CD4-positive, alpha-beta memory T cell (primary cell): ENCODE data around the gene MYO7B. TPM values are rescaled to one million over a fixed set of nuclear protein-coding genes. Genes with fewer than 3 reads are reported as not detected.

Experiments
- CTCF ChIA-PET: fragments of 350-600 bp; sonication (Branson Sonifier 250); formaldehyde crosslinking; loops from one replicate; lab custom pipeline; 2021; ENCODE audit warnings: inconsistent platforms; ENCODE audit not compliant: partially characterized antibody; lab: Charles Lee
- POLR2A ChIA-PET: fragments of 350-600 bp; sonication (Branson Sonifier 250); formaldehyde crosslinking; loops from one replicate; lab custom pipeline; 2021; ENCODE audit not compliant: partially characterized antibody; lab: Charles Lee
- DNase-seq, 5 donors: peaks; one replicate each; pipeline versions ENCODE4 v3.0.0 to v3.0.0-alpha.2; 2020 to 2022; ENCODE audit warnings: mixed read lengths in 1 of 5
- H3K27ac ChIP-seq: one replicate; pipeline ENCODE4 v1.7.0; 2013; ENCODE audit warnings: low read depth, low read length
- H3K27me3 ChIP-seq: 2 replicates; pipeline ENCODE4 v1.7.0; 2013; ENCODE audit warnings: mild to moderate bottlenecking, low read length, moderate library complexity; ENCODE audit not compliant: insufficient read depth
- H3K36me3 ChIP-seq: 2 replicates; pipeline ENCODE4 v1.7.0; 2013; ENCODE audit warnings: mild to moderate bottlenecking, low read length, moderate library complexity; ENCODE audit not compliant: insufficient read depth
- H3K4me1 ChIP-seq: 2 replicates; pipeline ENCODE4 v1.7.0; 2013; ENCODE audit warnings: mild to moderate bottlenecking, low read length, moderate library complexity; ENCODE audit not compliant: insufficient read depth
- H3K4me3 ChIP-seq, 2 donors: one replicate each; pipeline ENCODE4 v1.7.0; 2013; ENCODE audit warnings: low read length in 2 of 2, mild to moderate bottlenecking in 1 of 2
- H3K9me3 ChIP-seq, 2 donors: one replicate each; pipeline ENCODE4 v1.7.0; 2013; ENCODE audit warnings: low read length in 2 of 2, control low read depth in 1 of 2; ENCODE audit not compliant: control insufficient read depth in 1 of 2
- H3K27ac Mint-ChIP-seq, 7 donors: one replicate each; pipeline ENCODE4 v1.8.0; 2020 to 2021; ENCODE audit warnings: mixed read lengths in 7 of 7, mild to moderate bottlenecking in 6 of 7, inconsistent platforms in 3 of 7, moderate library complexity in 3 of 7
- H3K27me3 Mint-ChIP-seq, 2 donors: one replicate each; pipeline ENCODE4 v1.8.0; 2020 to 2021; ENCODE audit warnings: mixed read lengths in 2 of 2
- H3K36me3 Mint-ChIP-seq, 2 donors: one replicate each; pipeline ENCODE4 v1.8.0; 2020 to 2021; ENCODE audit warnings: mixed read lengths in 2 of 2, inconsistent platforms in 1 of 2, mild to moderate bottlenecking in 1 of 2
- H3K4me1 Mint-ChIP-seq, 4 donors: one replicate each; pipeline ENCODE4 v1.8.0; 2020 to 2021; ENCODE audit warnings: mixed read lengths in 4 of 4, mild to moderate bottlenecking in 1 of 4
- H3K4me3 Mint-ChIP-seq, 8 donors: one replicate each; pipeline ENCODE4 v1.8.0; 2020 to 2021; ENCODE audit warnings: mixed read lengths in 8 of 8, mild to moderate bottlenecking in 7 of 8, moderate library complexity in 6 of 8, inconsistent platforms in 3 of 8
- H3K9me3 Mint-ChIP-seq, 8 donors: one replicate each; pipeline ENCODE4 v1.8.0; 2020 to 2021; ENCODE audit warnings: mixed read lengths in 8 of 8, mild to moderate bottlenecking in 5 of 8, inconsistent platforms in 3 of 8, moderate library complexity in 1 of 8
- intact Hi-C: fragments of 100-400 bp; cut with micrococcal nuclease; formaldehyde crosslinking; loops from one replicate; pipeline ENCODE4 v1.15.1; 2023
- polyA plus RNA-seq, 2 donors: library from polyadenylated mRNA; unstranded; fragments of 300-500 nt; fragmentation: Illumina TruSeq; gene quantifications; one replicate each; pipeline ENCODE4 v1.2.3, GENCODE V29; 2021
- total RNA-seq, 2 experiments: library from RNA; stranded (reverse); gene quantifications; one replicate each; pipeline ENCODE4 v1.2.3, GENCODE V29; 2021

The MYO7B gene
- total and polyA plus RNA-seq, 4 experiments from 2014 or later: not detected

DNA sequence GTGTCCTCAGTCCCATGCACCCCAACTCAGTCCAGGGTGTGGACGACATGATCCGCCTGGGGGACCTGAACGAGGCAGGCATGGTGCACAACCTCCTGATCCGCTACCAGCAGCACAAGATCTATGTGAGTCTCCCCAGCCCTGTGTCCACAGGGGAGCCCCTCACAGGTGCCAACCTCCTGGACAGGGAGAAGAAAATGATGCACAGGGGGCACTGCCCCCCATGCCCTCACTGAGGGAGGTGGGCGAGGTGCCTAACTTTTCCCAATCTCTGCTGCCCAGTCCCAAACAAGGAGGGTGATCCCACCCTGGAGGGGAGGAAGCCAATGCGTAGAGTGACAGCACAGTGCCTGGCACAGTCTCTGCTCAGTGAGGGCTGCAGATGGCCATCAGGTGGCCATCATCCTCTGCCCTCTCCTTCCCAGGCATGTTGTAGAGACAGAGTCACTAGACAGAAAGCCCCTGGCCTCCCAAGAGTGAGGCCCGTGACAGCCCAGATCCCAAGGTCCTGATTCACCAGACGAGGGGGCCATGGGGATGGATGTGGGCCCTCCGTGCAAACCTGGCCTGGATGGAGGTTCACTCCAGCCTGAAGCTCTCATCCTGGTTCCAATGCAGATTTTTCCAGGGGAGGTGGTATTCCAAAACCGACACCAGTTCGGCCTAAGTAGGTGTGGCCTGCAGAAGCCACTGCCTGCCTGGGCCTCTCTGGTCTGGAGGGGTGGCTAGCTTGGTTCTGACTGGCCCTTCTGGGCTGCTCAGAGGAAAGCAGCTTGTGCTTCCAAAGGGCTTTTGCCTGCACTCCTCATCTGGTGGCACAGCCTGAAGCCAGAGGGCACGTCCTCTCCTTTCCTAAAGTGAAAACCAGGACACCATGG is 30.0 kb downstream of the MYO7B start:
- intact Hi-C loops: no loop called here
- no peaks in the 10 kb centered on the region for H3K27me3 ChIP-seq
- H3K36me3 ChIP-seq: no peaks in the 10 kb centered on the region
- H3K36me3 Mint-ChIP-seq: no peaks in the 10 kb centered on the region
- DNase-seq: no peak
- H3K9me3 Mint-ChIP-seq: peaks cover 0 to 4% (median 0%) of the 10 kb centered on the region in 8 donors
- H3K4me1 ChIP-seq: no peaks in the 10 kb centered on the region
- POLR2A ChIA-PET: no interaction called here
- H3K27ac Mint-ChIP-seq: no peak overlapping the region
- CTCF ChIA-PET: interaction anchor here (1.7 kb wide), 1 partner anchor 26 kb away, joined by 5 read pairs; no protein-coding TSS in a partner anchor
- H3K27ac ChIP-seq: no peak overlapping the region
- no peak overlapping the region for H3K4me3 Mint-ChIP-seq
- H3K4me3 ChIP-seq: no peak overlapping the region
- H3K9me3 ChIP-seq: no peaks in the 10 kb centered on the region
- H3K27me3 Mint-ChIP-seq: peaks cover 2 to 6% of the 10 kb centered on the region in 2 donors
- peaks cover 0 to 4% (median 0%) of the 10 kb centered on the region in 4 donors for H3K4me1 Mint-ChIP-seq

GRCh38 chr2:127566139-127566417 is 30.6 kb downstream of the MYO7B start:
- Histone ChIP-seq H3K27ac (no peak overlapping the region), H3K4me1 (no peaks in the 10 kb centered on the region), H3K36me3 (no peaks in the 10 kb centered on the region), H3K4me3 (no peak overlapping the region), H3K9me3 (no peaks in the 10 kb centered on the region), H3K27me3 (no peaks in the 10 kb centered on the region)
- Mint-ChIP-seq H3K4me1 (peaks cover 0 to 4% (median 0%) of the 10 kb centered on the region in 4 donors), H3K4me3 (no peak overlapping the region), H3K27ac (no peak overlapping the region), H3K36me3 (no peaks in the 10 kb centered on the region), H3K9me3 (peaks cover 0 to 4% (median 0%) of the 10 kb centered on the region in 8 donors), H3K27me3 (peaks cover 2 to 4% of the 10 kb centered on the region in 2 donors)
- ChIA-PET POLR2A (no interaction called here), CTCF (interaction anchor here (1.7 kb wide), 1 partner anchor 25 kb away, joined by 5 read pairs; no protein-coding TSS in a partner anchor)
- DNase-seq: no peak
- intact Hi-C loops: no loop called here

DNA sequence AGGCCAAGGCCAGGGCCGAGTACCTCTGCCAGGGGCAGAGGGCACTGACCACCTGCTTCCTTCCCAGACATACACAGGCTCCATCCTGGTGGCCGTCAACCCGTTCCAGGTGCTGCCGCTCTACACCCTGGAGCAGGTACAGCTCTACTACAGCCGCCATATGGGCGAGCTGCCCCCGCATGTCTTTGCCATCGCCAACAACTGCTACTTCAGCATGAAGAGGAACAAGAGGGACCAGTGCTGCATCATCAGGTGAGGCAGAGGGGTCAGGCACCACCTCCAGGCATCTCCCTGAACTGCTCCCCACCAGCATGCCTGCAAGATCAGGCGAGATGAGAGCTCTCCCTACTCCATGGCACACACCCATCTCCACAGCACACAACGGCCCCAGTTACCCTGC is 31.1 kb downstream of the MYO7B start:
- Mint-ChIP-seq H3K9me3 (peaks cover 0 to 4% (median 0%) of the 10 kb centered on the region in 8 donors), H3K4me3 (no peak overlapping the region), H3K27me3 (peaks cover 2 to 4% of the 10 kb centered on the region in 2 donors), H3K4me1 (peaks cover 0 to 4% (median 0%) of the 10 kb centered on the region in 4 donors), H3K36me3 (no peaks in the 10 kb centered on the region), H3K27ac (no peak overlapping the region)
- DNase-seq: no peak
- Histone ChIP-seq H3K4me1 (no peaks in the 10 kb centered on the region), H3K9me3 (no peaks in the 10 kb centered on the region), H3K27ac (no peak overlapping the region), H3K4me3 (no peak overlapping the region), H3K36me3 (no peaks in the 10 kb centered on the region), H3K27me3 (no peaks in the 10 kb centered on the region)
- CTCF ChIA-PET: interaction anchor here (1.7 kb wide), 1 partner anchor 25 kb away, joined by 5 read pairs; no protein-coding TSS in a partner anchor
- intact Hi-C loops: no loop called here
- POLR2A ChIA-PET: no interaction called here

GRCh38 chr2:127567351-127567854 is 31.9 kb downstream of the MYO7B start:
- no peaks in the 10 kb centered on the region for H3K4me1 ChIP-seq
- no peak overlapping the region for H3K27ac Mint-ChIP-seq
- H3K27me3 ChIP-seq: no peaks in the 10 kb centered on the region
- H3K9me3 Mint-ChIP-seq: peaks cover 0 to 4% (median 0%) of the 10 kb centered on the region in 8 donors
- H3K4me1 Mint-ChIP-seq: peaks cover 0 to 4% (median 0%) of the 10 kb centered on the region in 4 donors
- no peaks in the 10 kb centered on the region for H3K36me3 ChIP-seq
- intact Hi-C loops: no loop called here
- H3K4me3 ChIP-seq: no peak overlapping the region
- no peak overlapping the region for H3K27ac ChIP-seq
- H3K9me3 ChIP-seq: no peaks in the 10 kb centered on the region
- no peaks in the 10 kb centered on the region for H3K36me3 Mint-ChIP-seq
- H3K27me3 Mint-ChIP-seq: peaks cover 2 to 4% of the 10 kb centered on the region in 2 donors
- DNase-seq: no peak
- POLR2A ChIA-PET: no interaction called here
- CTCF ChIA-PET: no interaction called here
- H3K4me3 Mint-ChIP-seq: no peak overlapping the region

DNA sequence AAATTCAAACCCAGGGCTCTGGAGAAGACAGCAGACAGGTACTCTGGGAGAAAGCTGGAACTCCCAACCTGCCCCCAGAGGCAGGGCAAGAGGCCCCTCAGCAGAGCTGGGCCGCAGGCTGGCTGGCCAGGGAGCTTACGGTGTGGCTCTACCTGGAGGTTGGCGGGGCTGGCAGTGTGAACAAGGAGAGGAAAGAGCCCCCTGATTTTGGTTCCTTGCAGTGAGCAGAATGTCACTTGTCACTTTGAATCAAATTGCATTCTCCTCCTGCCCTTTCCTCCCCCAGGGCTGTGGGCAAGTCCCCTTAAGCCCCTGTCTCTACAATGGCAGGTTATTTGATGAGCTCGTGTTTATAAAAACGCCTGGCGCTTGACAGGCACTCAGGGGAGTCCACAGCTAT is 32.6 kb downstream of the MYO7B start:
- no peaks in the 10 kb centered on the region for H3K27me3 ChIP-seq
- intact Hi-C loops: no loop called here
- peaks cover 0 to 4% (median 0%) of the 10 kb centered on the region in 4 donors for H3K4me1 Mint-ChIP-seq
- ChIA-PET POLR2A (no interaction called here), CTCF (no interaction called here)
- peaks cover 0 to under 1% (median 0%) of the 10 kb centered on the region in 8 donors for H3K9me3 Mint-ChIP-seq
- H3K27ac ChIP-seq: no peak overlapping the region
- no peaks in the 10 kb centered on the region for H3K9me3 ChIP-seq
- peaks cover 2 to 4% of the 10 kb centered on the region in 2 donors for H3K27me3 Mint-ChIP-seq
- H3K27ac Mint-ChIP-seq: no peak overlapping the region
- H3K4me1 ChIP-seq: no peaks in the 10 kb centered on the region
- H3K4me3 Mint-ChIP-seq: no peak overlapping the region
- H3K4me3 ChIP-seq: no peak overlapping the region
- no peaks in the 10 kb centered on the region for H3K36me3 Mint-ChIP-seq
- no peaks in the 10 kb centered on the region for H3K36me3 ChIP-seq
- no peak for DNase-seq

DNA sequence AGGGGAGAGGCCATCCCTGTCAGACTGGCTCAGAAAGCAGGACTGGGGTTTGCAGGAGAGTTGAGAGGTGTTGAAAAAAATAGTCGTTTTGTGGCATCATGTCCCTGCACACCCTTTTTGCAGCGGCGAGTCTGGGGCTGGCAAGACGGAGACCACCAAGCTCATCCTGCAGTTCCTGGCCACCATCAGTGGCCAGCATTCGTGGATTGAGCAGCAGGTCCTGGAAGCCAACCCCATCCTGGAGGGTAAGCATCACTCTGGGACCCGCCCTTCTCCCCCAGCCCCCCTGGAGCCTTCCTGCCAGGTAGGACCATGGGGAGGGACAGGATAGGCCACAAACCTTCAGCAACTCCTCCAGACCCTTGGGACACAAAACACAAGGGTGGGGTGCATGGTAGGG is 34.2 kb downstream of the MYO7B start:
- no peak overlapping the region for H3K4me3 ChIP-seq
- Mint-ChIP-seq H3K4me3 (no peak overlapping the region), H3K36me3 (no peaks in the 10 kb centered on the region), H3K27ac (no peak overlapping the region), H3K27me3 (no peaks in the 10 kb centered on the region), H3K9me3 (no peaks in the 10 kb centered on the region), H3K4me1 (no peaks in the 10 kb centered on the region)
- no peak for DNase-seq
- no peaks in the 10 kb centered on the region for H3K9me3 ChIP-seq
- no peaks in the 10 kb centered on the region for H3K4me1 ChIP-seq
- ChIA-PET CTCF (no interaction called here), POLR2A (no interaction called here)
- H3K27me3 ChIP-seq: no peaks in the 10 kb centered on the region
- H3K36me3 ChIP-seq: no peaks in the 10 kb centered on the region
- no peak overlapping the region for H3K27ac ChIP-seq
- intact Hi-C loops: no loop called here

- Mint-ChIP-seq H3K27me3 (no peaks in the 10 kb centered on the region), H3K36me3 (no peaks in the 10 kb centered on the region), H3K9me3 (no peaks in the 10 kb centered on the region), H3K27ac (no peak overlapping the region), H3K4me1 (peaks cover 3 to 8% (median 5%) of the 10 kb centered on the region in 4 donors), H3K4me3 (no peak overlapping the region)
- Histone ChIP-seq H3K36me3 (no peaks in the 10 kb centered on the region), H3K4me1 (no peaks in the 10 kb centered on the region), H3K4me3 (no peak overlapping the region), H3K27ac (no peak overlapping the region), H3K27me3 (no peaks in the 10 kb centered on the region), H3K9me3 (no peaks in the 10 kb centered on the region)
- ChIA-PET CTCF (no interaction called here), POLR2A (no interaction called here)
- intact Hi-C loops: no loop called here
- no peak for DNase-seq
These were observed 35.1 kb downstream of the MYO7B start for GRCh38 chr2:127570282-127571250.
